HG03558 (cell line): ENCODE results near the gene SYT7.
"Not testable (repeated sequence)": the region's sequence is repeated elsewhere in the genome, so short reads cannot be mapped to it uniquely, and the experiment has no call there.

Experiments
- ATAC-seq: cut with Tn5 transposase; IDR thresholded peaks from one replicate; pipeline ENCODE4 v1.9.1; 2021; ENCODE audit warnings: moderate number of reproducible peaks; ENCODE audit not compliant: unreplicated experiment; ENCODE audit errors: extremely low read depth

SYT7 gene, protein sequence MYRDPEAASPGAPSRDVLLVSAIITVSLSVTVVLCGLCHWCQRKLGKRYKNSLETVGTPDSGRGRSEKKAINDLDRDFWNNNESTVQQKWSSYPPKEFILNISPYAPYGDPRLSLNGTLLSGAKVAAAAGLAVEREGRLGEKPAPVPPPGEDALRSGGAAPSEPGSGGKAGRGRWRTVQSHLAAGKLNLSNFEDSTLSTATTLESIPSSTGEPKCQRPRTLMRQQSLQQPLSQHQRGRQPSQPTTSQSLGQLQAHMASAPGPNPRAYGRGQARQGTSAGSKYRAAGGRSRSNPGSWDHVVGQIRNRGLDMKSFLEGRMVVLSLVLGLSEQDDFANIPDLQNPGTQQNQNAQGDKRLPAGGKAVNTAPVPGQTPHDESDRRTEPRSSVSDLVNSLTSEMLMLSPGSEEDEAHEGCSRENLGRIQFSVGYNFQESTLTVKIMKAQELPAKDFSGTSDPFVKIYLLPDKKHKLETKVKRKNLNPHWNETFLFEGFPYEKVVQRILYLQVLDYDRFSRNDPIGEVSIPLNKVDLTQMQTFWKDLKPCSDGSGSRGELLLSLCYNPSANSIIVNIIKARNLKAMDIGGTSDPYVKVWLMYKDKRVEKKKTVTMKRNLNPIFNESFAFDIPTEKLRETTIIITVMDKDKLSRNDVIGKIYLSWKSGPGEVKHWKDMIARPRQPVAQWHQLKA

DNA sequence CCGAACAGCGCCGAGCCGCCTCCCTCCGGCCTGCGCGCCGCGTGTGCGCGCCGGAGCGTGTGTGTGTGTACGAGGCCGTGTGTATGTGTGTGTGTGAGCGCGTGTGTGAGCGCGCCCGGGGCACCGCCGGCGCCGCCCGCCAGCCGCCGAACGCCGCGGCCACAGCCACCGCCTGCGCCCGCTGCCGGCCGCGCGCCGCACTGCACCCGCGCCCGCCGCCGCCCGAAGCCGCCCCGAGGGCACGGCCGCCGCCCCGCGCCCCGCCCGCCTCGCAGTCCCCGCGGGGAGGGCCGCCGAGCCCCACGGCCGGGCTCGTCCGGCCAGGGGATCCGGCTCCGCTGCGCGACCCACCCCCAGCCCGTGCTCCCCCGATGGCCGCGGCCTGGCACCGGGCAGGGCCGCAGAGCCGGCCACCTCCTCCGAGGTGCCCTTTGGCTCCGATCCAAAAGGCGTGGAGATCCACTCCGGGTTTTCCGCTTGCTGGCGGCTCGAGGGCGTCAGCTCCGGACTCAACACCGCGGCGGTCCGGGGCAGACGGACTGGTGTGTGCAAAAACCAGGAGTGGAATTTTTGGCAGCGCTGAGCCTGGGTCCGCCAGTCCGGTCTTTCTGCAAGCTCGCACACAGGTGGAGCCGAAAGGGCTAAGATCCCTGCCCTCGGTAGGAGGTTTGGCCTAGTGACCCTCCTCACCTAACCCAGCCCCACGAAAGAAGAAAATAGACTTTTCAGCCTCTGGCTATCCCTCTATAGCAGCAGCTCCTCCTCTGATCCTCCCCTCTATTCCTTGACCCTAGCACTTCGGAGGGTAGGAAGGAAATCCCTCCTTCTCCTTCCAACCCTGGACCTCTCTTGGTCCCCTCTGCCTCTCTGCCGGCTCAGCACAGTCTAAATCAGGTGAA is at the start of gene SYT7:
SYT7 (minus strand) TSS at position 47 of the 899 bp plus-strand sequence. CDS start 256 bp downstream, outside the sequence.
- peak; percentile 73 for ATAC-seq

GRCh38 chr11:61630089-61630488 is 49.2 kb upstream of the SYT7 start:
- no peak for ATAC-seq

DNA sequence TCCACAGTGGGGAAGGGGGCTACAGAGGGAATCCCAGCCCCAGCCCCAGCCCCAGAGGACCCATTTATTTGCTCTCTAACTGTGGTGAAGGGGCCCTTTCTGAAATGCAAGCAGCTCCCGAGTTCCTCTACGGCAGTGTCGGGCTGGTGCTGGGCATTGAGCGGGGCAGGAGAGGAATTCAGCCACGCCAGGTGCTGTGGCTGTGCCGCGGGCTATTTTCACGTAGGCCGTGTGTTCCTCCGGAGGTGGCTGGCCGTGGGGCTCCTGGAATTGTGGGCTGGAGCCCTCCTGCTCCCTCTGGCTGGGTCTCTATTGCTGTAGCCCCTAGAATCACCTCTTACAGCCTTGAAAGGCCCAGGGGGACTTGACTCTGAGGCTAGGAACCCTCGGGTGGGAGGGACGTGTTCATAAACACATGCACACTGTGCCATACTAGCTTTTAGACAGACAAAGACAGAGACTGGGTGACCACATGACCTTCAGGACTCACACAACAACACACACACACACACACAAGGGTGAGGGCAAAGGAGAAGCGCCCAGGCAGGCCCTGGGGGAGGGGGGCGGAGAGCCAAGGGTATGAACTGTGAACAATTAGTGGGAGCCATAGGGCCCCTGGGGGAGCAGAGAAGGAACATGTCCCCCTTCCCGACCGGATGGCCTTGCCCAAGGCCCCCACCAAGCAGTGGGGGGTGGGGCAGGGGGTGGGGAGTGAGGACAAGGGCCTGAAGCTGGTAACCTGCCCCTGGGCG is 48.4 kb upstream of the SYT7 start:
- ATAC-seq: no peak

- no peak for ATAC-seq
Observed at GRCh38 chr11:61628662-61628970, 47.7 kb upstream of the SYT7 start.

DNA sequence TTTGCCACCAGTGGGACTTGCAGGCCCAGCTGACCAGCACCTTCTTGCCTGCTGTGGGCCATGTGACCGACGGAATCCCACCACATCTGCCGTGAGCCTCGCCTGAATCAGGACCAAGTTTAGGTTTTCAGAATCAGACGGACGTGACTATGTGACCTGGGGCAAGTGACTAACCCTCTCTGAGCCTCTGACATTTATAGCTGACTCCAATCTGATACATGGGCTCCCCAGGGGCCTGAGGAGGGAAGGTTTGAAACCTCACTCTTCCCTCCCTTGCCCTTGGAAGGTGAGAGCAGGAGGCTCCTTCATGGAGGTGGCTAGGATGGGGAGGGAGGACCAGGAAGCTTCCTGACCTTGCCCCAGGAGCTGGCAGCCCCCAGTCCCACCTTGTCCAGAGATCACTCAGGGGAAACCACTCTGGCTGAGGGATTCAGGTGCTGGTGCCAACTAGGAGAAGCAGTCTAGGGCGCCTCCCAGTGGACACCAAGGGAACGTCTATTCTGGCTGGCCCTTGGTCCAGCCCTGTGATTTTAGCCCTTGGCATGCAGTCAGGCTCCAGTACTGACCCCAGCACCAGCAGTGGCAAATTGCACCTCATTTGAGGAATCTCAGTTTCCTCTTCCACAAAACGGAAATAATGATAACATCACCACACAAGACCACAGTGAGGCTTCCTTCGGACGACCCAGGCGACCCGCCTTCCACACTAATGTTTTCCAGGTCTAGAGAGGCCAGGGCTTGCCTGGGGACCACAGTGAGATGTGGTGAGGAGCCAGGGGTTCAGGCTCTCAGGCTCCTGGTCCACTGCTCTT is 47.2 kb upstream of the SYT7 start:
- ATAC-seq: no peak

DNA sequence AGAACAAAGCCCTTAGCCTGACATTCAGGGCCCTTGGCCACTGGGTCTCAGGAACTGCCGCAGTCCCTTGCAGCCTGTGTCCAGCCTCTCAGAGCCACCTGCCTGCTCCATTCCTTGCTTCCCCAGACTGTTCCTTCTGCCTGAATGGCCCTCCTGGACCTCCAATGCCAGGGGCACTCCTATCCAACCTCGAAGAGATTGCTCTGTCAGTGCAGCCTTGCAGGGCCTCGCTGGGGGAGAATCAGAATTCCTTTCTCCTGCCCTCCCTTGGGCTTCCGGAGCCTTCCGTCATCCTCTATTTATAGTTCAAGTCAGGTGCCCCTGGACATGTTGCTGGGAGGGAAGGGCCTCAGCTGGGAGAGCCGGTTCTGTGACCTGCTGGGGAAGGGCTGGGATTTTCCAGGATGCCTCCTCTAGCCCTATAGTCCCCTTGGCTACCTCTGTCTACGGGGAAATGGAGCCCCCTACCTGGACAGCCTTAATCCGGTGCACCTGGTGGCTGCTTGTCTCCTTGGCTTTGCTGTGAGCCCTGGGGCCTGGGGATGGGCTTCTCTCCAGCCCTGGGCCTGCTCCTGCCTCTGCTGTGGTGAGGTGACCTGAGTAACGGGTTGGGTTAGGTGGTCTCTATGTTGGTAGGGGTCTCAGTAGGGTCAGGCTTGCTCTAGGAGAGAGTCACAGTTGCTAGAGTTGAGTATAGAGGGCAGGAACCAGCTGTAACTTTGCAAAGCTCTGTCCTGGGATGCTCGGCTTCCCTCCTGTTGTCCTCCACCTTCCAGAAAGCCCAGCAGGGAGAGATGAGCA is 45.9 kb upstream of the SYT7 start:
- ATAC-seq: no peak

DNA sequence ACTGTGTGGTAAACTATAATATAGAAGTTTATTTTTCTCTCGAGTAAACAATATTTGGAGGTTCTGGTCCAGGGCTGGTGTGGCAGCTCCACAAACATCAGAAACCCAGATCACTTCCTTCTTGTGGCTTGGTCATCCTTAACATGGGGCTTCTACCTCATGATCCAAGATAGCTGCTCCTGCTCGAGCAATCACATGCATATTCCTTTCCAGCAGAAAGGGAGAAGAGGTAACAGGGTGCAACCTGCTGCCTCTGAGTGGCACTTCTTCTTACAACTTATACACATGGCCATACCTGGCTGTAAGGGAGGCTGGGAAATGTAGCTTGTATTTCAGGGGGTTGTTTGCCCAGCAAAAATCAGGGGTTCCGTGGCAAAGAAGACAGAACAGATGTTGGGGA is 44.6 kb upstream of the SYT7 start:
- ATAC-seq: no peak

DNA sequence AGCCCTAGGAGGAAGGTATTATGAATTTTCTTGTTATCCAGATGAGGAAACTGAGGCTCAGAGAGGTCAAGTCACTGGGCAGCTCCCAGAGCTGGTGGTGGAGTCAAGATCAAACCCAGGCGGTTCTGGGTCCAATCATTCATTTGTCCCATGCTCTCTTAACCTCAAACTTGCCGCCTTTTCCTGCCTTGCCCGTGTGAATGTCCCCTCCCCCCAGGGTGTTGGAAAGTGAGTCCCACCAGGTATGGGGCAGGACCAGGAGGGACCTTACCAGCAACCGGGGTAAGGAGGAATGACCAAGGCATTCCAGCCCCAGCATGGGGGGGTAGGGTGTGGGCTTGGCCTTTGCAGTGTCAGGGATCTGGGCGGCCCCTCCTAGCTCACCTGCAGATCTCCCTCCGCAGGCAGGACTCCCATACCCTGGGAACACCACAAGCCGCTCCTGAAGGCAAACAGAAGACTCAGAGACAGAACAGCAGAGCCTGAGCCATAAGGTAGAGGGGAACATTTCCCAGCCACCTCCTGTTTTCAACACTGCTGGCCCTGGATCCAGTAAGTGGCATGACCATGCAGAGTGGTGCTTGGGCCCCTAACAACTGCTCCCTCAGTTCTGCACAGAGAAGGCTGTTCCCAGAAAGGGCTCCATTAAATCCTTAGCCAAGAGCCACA is 41.2 kb upstream of the SYT7 start:
- no peak for ATAC-seq

GRCh38 chr11:61619471-61620226 is 38.8 kb upstream of the SYT7 start:
- no peak for ATAC-seq

DNA sequence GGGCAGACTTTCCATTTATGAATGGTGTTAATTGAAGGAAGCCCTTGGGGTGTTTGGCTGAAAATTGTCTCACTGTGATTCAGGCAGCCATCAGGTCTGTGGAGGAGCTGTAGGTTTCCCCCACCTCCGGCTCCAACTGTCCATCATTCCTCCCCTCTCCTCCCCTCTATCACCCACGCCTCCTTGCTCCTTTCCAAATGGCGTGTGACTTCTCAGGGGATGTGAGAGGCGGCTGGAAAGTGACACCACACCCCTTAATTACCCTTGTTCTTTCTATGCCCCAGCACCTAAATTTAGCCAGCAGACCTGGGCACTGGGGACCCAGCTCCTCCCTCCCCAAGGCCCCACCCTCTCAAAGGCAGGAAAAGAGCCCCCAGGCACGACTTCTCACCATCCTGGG is 38.1 kb upstream of the SYT7 start:
- ATAC-seq: no peak

DNA sequence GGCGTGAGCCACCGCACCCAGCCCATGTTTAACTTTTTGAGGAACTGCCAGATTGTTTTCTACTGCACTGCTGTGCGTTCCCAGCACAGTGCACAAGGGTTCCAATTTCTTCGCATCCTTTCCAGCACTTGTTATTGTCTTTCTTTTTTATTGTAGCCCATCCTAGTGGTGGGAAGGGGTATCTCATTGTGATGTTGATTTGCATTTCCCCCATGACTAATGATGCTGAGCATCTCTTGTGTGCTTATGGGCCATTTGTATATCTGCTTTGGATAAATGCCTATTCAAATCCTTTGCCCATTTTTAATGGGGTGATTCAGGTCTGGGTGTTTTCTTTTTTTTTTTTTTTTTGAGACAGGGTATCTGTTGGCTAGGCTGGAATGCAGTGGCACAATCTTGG is 36.6 kb upstream of the SYT7 start:
- ATAC-seq: no peak

DNA sequence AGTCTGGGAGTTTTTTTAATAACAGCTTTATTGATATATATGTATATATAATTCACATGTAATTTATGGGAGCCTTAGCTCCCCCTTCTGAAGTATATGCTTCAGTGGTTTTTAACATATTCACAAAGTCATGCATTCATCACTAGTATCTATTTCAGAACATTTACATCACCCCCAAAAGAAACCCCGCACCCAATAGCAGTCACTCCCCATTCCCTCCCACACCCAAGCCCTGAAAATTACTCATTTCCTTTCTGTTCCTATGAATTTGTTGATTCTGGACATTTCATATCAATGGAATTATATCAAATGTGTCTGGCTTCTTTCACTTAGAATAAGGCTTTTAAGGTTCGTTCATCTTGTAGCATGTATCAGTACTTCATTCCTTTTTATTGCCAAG is 35.6 kb upstream of the SYT7 start:
- no peak for ATAC-seq

DNA sequence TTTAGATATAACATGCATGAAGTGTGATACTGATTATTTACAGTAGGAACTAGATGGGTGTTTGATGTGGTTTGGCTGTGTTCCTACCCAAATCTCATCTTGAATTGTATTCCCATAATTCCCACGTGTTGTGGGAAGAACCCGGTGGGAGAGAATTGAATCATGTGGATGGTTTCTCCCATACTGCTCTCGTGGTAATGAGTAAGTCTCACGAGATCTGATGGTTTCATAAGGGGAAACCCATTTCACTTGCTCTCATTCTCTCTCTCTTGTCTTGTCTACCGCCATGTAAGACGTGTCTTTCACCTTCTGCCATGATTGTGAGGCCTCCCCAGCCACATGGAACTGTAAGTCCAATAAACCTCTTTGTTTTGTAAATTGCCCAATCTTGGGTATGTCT is 33.9 kb upstream of the SYT7 start:
- ATAC-seq: not testable (repeated sequence)

- no peak for ATAC-seq
Observed at GRCh38 chr11:61613870-61614269, 33.0 kb upstream of the SYT7 start.

- no peak for ATAC-seq
Observed at GRCh38 chr11:61613051-61613450, 32.2 kb upstream of the SYT7 start.

GRCh38 chr11:61611309-61611708 is 30.4 kb upstream of the SYT7 start:
- no peak for ATAC-seq

GRCh38 chr11:61610905-61611304 is 30.0 kb upstream of the SYT7 start:
- ATAC-seq: no peak
